GM06990 (cell line): ENCODE data around the gene ZCWPW1.

Source experiments
- DNase-seq: peaks from one replicate; pipeline ENCODE4 v3.0.0-alpha.2; 2011; ENCODE audit not compliant: insufficient read length; ENCODE audit errors: extremely low read depth
- H3K27me3 ChIP-seq: replicated peaks from 2 replicates; pipeline ENCODE4 v1.6.0; 2011; ENCODE audit warnings: low read length; ENCODE audit not compliant: control insufficient read depth, insufficient read depth
- H3K36me3 ChIP-seq: 2 replicates; pipeline ENCODE4 v1.5.1; 2011; ENCODE audit warnings: low read length; ENCODE audit not compliant: control insufficient read depth, insufficient read depth
- H3K4me3 ChIP-seq: replicated peaks from 2 replicates; pipeline ENCODE4 v1.5.1; 2011; ENCODE audit warnings: low read depth, mild to moderate bottlenecking, control low read depth, low read length
- TF ChIP-seq, protein P1 (sequence below): IDR thresholded peaks from 2 replicates; pipeline ENCODE4 v1.5.1; 2011; ENCODE audit warnings: low read length, control low read depth, mild to moderate bottlenecking, inconsistent platforms; ENCODE audit not compliant: insufficient read depth, poor library complexity, severe bottlenecking

Gene ZCWPW1

DNA sequence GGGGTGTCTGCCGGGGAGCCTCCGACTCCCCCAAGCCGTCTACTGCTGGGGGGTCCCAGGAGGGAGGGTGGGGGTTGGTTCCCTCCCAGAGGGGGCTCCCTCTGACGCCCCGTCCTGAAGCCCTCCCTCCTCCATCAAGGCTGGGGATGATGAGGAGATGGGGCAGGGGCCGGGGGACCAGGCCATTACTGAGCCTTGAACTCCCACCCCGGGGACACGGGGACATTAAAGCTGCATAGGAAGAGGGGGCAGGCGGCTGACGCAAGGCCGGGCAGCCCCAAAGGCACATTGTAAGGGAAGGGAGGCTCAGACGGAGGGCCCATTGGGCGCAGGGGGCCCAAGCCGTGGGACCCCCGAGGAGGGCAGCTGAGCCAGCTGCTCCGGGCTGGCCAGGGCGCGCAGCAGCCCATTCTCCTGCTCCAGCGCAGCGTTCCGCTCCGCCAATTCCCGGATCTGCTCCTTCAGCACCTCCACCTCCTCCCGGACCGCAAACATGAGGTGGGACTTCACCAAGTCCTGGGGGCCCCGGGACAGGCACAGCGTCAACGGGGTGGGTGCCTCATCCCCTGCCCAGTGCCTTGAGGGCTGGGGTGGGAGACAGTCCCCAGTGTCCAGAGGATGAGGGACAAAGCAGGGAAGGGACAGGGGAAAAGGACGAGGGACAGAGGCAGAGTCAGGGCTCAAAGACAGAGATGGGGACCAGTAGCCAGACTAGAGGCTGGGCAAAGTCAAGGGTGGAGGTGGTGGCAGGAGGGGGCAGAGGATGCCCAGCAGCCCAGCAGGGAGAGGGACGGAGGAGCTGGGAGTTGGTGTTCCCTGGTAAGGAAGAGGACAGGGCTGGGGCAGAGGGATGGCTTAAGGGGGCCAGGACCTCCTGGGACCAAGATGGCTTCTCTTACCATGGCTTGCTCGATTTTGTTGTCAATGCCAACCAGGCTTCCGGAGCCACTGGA lies 38.4 kb upstream of the ZCWPW1 start:
- DNase-seq = no peak
- H3K27me3 ChIP-seq = no peaks in the 10 kb centered on the region
- no peak overlapping the region for H3K4me3 ChIP-seq
- H3K36me3 ChIP-seq = peaks cover 24% of the 10 kb centered on the region
- TF ChIP-seq, protein P1, sequence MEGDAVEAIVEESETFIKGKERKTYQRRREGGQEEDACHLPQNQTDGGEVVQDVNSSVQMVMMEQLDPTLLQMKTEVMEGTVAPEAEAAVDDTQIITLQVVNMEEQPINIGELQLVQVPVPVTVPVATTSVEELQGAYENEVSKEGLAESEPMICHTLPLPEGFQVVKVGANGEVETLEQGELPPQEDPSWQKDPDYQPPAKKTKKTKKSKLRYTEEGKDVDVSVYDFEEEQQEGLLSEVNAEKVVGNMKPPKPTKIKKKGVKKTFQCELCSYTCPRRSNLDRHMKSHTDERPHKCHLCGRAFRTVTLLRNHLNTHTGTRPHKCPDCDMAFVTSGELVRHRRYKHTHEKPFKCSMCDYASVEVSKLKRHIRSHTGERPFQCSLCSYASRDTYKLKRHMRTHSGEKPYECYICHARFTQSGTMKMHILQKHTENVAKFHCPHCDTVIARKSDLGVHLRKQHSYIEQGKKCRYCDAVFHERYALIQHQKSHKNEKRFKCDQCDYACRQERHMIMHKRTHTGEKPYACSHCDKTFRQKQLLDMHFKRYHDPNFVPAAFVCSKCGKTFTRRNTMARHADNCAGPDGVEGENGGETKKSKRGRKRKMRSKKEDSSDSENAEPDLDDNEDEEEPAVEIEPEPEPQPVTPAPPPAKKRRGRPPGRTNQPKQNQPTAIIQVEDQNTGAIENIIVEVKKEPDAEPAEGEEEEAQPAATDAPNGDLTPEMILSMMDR = no peak

DNA sequence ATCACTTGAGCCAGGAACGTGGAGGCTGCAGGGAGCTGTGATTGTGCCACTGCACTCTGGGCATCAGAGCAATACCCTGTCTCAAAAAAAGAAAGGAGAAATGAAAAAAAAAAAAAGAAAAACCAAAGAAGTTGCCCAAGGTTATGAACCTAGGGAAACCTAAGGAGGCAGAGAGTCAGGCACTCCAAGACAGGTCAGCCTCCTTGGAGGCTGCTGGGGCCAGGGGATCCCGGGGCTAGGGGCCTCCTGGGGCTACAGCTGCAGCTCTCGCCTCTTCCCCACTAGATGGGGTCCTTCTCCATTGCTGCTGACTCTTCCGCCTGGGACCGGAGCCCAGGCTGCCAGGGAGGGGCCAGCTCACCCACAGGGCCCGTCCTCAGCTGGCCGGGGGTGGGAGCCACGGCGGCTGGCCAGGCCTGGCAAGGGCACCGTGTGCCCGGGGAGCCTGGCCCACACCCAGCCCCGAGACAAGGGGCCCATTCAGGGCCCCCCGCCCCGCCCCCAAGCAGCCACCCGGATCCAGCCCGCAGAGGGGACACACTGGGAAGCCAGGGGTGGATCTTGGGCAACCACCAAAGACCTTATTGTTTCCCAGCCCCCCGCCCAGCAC lies 37.3 kb upstream of the ZCWPW1 start:
- TF ChIP-seq, protein P1 = no peak
- H3K4me3 ChIP-seq = no peak overlapping the region
- H3K27me3 ChIP-seq = no peaks in the 10 kb centered on the region
- no peak for DNase-seq
- H3K36me3 ChIP-seq = peaks cover 23% of the 10 kb centered on the region

DNA sequence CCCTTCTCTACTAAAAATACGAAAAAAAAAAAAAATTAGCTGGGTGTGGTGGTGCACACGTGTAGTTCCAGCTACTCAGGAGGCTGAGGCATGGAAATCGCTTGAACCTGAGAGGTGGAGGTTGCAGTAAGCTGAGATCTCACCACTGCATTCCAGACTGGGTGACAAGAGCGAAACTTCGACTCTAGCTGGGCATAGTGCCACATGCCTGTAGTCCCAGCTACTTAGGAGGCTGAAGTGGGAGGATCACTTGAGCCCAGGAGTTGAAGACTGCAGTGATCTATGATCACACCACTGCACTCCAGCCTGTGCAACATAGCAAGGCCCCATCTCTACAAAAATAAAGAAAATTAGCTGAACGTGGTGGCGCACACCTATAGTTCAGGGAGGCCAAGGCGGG lies 36.8 kb upstream of the ZCWPW1 start:
- no peak for DNase-seq

DNA sequence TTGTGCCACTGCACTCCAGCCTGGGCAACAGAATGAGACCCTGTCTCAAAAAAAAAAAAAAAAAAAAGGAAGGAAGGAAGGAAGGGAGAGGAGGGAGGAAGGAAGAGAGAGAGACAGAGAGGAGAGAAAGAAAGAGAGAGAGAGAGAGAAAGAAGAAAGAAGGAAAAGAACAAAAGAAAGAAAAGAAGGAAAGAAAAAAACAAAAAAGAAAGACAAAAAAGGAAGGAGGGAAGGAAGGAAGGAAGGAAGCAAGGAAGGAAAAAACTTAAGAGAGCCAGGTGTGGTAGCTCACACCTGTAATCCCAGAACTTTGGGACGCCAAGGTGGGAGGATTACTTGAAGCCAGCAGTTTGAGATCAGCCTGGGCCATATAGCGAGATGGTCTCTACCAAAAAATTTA lies 36.3 kb upstream of the ZCWPW1 start:
- no peaks in the 10 kb centered on the region for H3K27me3 ChIP-seq
- DNase-seq = no peak
- TF ChIP-seq, protein P1 = no peak
- peaks cover 20% of the 10 kb centered on the region for H3K36me3 ChIP-seq
- no peak overlapping the region for H3K4me3 ChIP-seq

More for the DNA sequence above, 36.8 kb upstream of the ZCWPW1 start:
- TF ChIP-seq, protein P1 = no peak
- Histone ChIP-seq H3K36me3 (peaks cover 22% of the 10 kb centered on the region), H3K4me3 (no peak overlapping the region), H3K27me3 (no peaks in the 10 kb centered on the region)

DNA sequence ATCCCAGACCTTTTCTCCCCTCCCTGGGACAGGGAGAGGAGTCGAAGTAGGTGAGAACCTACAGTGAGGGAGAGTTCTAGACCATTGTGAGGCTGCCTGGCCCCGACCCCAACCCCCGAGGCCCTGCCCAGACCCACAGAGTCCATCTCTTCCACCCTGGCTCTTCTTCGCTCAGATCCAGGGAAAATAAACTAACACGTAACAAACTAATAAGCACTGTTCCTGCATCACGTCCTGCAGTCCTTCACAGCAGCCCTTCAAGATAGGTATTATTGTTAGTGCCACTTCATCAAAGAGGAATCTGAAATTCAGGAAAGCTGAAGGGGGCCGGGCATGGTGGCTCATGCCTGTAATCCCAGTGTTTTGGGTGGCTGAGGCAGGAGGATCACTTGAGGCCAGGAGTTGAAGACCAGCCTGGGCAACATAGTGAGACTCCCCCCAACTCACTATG lies 35.7 kb upstream of the ZCWPW1 start, which contains the start of gene SPACDR:
SPACDR (minus strand) TSS at position 51 of the 451 bp plus-strand sequence. CDS start 235 bp downstream, outside the sequence.
- Histone ChIP-seq H3K4me3 (no peak within 1 kb of the TSS), H3K36me3 (peaks cover 20% of the 10 kb centered on the region), H3K27me3 (no peaks in the 10 kb centered on the region)
- TF ChIP-seq, protein P1 = no peak
- DNase-seq = no peak
